ENCODE measurements around the gene CXCR6. TPM values are rescaled to one million over a fixed set of nuclear protein-coding genes. Genes with fewer than 3 reads are reported as not detected.

CXCR6 gene
- total and polyA plus RNA-seq, 8 donors, result 0.61 to 4.1 (median 1.2) TPM

- no peak for ATAC-seq
- Histone ChIP-seq H3K9me3 (no peaks in the 10 kb centered on the region), H3K27ac (no peak overlapping the region), H3K36me3 (no peaks in the 10 kb centered on the region), H3K4me3 (no peak overlapping the region), H3K4me1 (no peaks in the 10 kb centered on the region), H3K27me3 (no peaks in the 10 kb centered on the region)
- no peak for DNase-seq
- TF ChIP-seq CTCF (IDR thresholded peaks at IDR 0.05), result no peak
- intact Hi-C loops (cut with DNase I), result no loop called here
These were observed 38.3 kb upstream of the CXCR6 start for GRCh38 chr3:45904931-45905330.

GRCh38 chr3:45905755-45906154 lies 37.5 kb upstream of the CXCR6 start:
- intact Hi-C loops (cut with DNase I), result no loop called here
- no peak for ATAC-seq
- H3K4me1 ChIP-seq, result no peaks in the 10 kb centered on the region

GRCh38 chr3:45906681-45907407 lies 36.4 kb upstream of the CXCR6 start:
- Histone ChIP-seq H3K4me3 (no peak overlapping the region), H3K9me3 (no peaks in the 10 kb centered on the region), H3K27me3 (no peaks in the 10 kb centered on the region), H3K27ac (no peak overlapping the region), H3K4me1 (no peaks in the 10 kb centered on the region), H3K36me3 (no peaks in the 10 kb centered on the region)
- ATAC-seq (peak; percentile 74), DNase-seq (peak in 1 of 4 donors; percentile 26)
- intact Hi-C loops (cut with DNase I), result no loop called here
- no peak for TF ChIP-seq CTCF (IDR thresholded peaks at IDR 0.05)

More at GRCh38 chr3:45905755-45906154, 37.5 kb upstream of the CXCR6 start:
- H3K27ac ChIP-seq, result no peak overlapping the region
- no peaks in the 10 kb centered on the region for H3K27me3 ChIP-seq
- no peak for TF ChIP-seq CTCF (IDR thresholded peaks at IDR 0.05)
- no peaks in the 10 kb centered on the region for H3K36me3 ChIP-seq
- DNase-seq, result no peak
- H3K4me3 ChIP-seq, result no peak overlapping the region
- no peaks in the 10 kb centered on the region for H3K9me3 ChIP-seq

GRCh38 chr3:45907769-45908705 lies 35.2 kb upstream of the CXCR6 start:
- Histone ChIP-seq H3K4me1 (no peaks in the 10 kb centered on the region), H3K9me3 (no peaks in the 10 kb centered on the region), H3K36me3 (no peaks in the 10 kb centered on the region), H3K27ac (no peak overlapping the region), H3K27me3 (no peaks in the 10 kb centered on the region), H3K4me3 (no peak overlapping the region)
- DNase-seq (no peak), ATAC-seq (peak; percentile 51)
- no peak for TF ChIP-seq CTCF (IDR thresholded peaks at IDR 0.05)
- intact Hi-C loops (cut with DNase I), result no loop called here

- no peak for DNase-seq
- H3K9me3 ChIP-seq, result no peaks in the 10 kb centered on the region
- no peak overlapping the region for H3K4me3 ChIP-seq
- ATAC-seq, result no peak
- TF ChIP-seq CTCF (IDR thresholded peaks at IDR 0.05), result no peak
- no peaks in the 10 kb centered on the region for H3K36me3 ChIP-seq
- intact Hi-C loops (cut with DNase I), result no loop called here
- no peaks in the 10 kb centered on the region for H3K4me1 ChIP-seq
- no peak overlapping the region for H3K27ac ChIP-seq
- H3K27me3 ChIP-seq, result no peaks in the 10 kb centered on the region
These were observed 34.5 kb upstream of the CXCR6 start for GRCh38 chr3:45908761-45909160.
